Endothelial cell of umbilical vein (primary cell): ENCODE data around the gene ENG.

ENCODE experiments used
- EZH2 ChIP-seq: IDR thresholded peaks from 2 replicates; pipeline ENCODE4 v1.6.1; 2012; ENCODE audit warnings: borderline replicate concordance, low read depth, mild to moderate bottlenecking, moderate library complexity, low read length, inconsistent platforms; ENCODE audit not compliant: severe bottlenecking
- FOS ChIP-seq: IDR thresholded peaks from 2 replicates; pipeline ENCODE4 v1.6.1; 2011; ENCODE audit warnings: mild to moderate bottlenecking, low read length, moderate library complexity, borderline replicate concordance; ENCODE audit not compliant: insufficient read depth
- GATA2 ChIP-seq: IDR thresholded peaks from 2 replicates; pipeline ENCODE4 v1.7.0; 2011; ENCODE audit warnings: low read depth, mild to moderate bottlenecking, moderate library complexity, mixed read lengths, low read length; ENCODE audit not compliant: insufficient read length, insufficient read depth
- JUN ChIP-seq: IDR thresholded peaks from 2 replicates; pipeline ENCODE4 v1.6.1; 2011; ENCODE audit warnings: borderline replicate concordance, low read depth; ENCODE audit not compliant: insufficient read length, insufficient read depth
- MYC ChIP-seq: IDR thresholded peaks from one replicate; pipeline ENCODE4 v1.6.1; 2011; ENCODE audit warnings: mild to moderate bottlenecking, low read depth, low read length
- POLR2A ChIP-seq: IDR thresholded peaks from 2 replicates; pipeline ENCODE4 v1.6.1; 2012; ENCODE audit warnings: low read depth, mild to moderate bottlenecking, control low read depth, low read length
- POLR2AphosphoS5 ChIP-seq: IDR thresholded peaks from 2 replicates; pipeline ENCODE4 v1.6.1; 2012; ENCODE audit warnings: low read depth, mild to moderate bottlenecking, control low read depth, low read length, moderate library complexity; ENCODE audit not compliant: insufficient read depth
- TF ChIP-seq, protein P1 (sequence below), 2 donors: IDR thresholded peaks; 1 replicate in 1 of 2; 2 replicates in 1 of 2; pipeline ENCODE4 v1.5.1; 2011; ENCODE audit warnings: low read length in 2 of 2, mild to moderate bottlenecking in 2 of 2, moderate library complexity in 2 of 2, control low read depth in 1 of 2, inconsistent platforms in 1 of 2, low read depth in 1 of 2; ENCODE audit not compliant: insufficient read depth in 1 of 2; ENCODE audit errors: extremely low read depth in 1 of 2
- TF ChIP-seq, protein P2 (sequence below): IDR thresholded peaks from 2 replicates; pipeline ENCODE4 v1.6.1; 2011; ENCODE audit not compliant: insufficient read depth, insufficient read length

DNA sequence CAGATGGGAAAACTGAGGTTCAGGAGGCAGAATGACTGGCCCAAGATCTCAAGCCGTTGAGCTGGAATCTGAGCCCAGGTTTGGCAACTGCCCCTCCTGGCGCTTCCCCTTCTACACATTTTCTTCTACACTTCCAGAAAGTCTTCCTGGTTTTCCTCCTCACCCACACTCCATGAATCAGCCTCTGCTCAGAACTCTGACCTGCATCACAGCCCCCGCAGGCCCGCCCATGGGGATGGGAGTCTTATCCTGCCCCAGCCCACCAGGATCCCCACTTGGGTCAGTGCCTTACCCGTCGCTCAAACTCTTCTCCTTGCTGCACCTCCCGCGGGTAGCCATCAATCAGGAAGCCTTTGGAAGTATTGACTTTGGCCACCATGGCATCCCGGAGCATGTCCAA is 17.1 kb upstream of the ENG start:
- TF ChIP-seq, protein P1, sequence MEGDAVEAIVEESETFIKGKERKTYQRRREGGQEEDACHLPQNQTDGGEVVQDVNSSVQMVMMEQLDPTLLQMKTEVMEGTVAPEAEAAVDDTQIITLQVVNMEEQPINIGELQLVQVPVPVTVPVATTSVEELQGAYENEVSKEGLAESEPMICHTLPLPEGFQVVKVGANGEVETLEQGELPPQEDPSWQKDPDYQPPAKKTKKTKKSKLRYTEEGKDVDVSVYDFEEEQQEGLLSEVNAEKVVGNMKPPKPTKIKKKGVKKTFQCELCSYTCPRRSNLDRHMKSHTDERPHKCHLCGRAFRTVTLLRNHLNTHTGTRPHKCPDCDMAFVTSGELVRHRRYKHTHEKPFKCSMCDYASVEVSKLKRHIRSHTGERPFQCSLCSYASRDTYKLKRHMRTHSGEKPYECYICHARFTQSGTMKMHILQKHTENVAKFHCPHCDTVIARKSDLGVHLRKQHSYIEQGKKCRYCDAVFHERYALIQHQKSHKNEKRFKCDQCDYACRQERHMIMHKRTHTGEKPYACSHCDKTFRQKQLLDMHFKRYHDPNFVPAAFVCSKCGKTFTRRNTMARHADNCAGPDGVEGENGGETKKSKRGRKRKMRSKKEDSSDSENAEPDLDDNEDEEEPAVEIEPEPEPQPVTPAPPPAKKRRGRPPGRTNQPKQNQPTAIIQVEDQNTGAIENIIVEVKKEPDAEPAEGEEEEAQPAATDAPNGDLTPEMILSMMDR (IDR thresholded peaks at IDR 0.05; ENCODE audit: extremely low read depth in 1 of 2, insufficient read depth in 1 of 2, low read depth in 1 of 2, low read length in 2 of 2) = no peak
- no peak for TF ChIP-seq EZH2
- TF ChIP-seq POLR2A = no peak
- TF ChIP-seq, protein P2, sequence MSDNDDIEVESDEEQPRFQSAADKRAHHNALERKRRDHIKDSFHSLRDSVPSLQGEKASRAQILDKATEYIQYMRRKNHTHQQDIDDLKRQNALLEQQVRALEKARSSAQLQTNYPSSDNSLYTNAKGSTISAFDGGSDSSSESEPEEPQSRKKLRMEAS = no peak
- no peak for TF ChIP-seq JUN
- no peak for TF ChIP-seq POLR2AphosphoS5
- no peak for TF ChIP-seq FOS
- no peak for TF ChIP-seq MYC
- no peak for TF ChIP-seq GATA2
